Measurements from ENCODE around the gene PPP1R14D.

The PPP1R14D gene

DNA sequence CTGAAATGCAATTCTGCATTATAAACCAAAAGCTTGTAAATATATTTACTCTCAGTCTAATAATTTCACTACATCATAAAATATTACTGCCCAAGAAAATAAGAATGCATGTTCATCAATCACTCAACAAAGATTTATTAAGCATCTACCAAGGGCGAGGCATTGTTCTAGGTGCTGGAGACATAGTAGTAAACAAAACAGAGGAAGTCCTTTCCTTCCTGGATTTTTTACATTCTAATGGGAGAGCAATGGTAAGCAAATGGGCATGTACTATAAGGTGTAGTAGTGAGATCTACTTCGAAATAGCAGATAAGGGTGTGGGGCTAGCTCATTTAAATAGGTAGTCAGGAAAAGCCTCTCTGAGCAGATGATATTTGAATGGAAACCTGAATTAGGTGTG, 32.5 kb downstream of the PPP1R14D start:
- no peak for DNase-seq
- intact Hi-C loops (cut with DNase I) = no loop called here

DNA sequence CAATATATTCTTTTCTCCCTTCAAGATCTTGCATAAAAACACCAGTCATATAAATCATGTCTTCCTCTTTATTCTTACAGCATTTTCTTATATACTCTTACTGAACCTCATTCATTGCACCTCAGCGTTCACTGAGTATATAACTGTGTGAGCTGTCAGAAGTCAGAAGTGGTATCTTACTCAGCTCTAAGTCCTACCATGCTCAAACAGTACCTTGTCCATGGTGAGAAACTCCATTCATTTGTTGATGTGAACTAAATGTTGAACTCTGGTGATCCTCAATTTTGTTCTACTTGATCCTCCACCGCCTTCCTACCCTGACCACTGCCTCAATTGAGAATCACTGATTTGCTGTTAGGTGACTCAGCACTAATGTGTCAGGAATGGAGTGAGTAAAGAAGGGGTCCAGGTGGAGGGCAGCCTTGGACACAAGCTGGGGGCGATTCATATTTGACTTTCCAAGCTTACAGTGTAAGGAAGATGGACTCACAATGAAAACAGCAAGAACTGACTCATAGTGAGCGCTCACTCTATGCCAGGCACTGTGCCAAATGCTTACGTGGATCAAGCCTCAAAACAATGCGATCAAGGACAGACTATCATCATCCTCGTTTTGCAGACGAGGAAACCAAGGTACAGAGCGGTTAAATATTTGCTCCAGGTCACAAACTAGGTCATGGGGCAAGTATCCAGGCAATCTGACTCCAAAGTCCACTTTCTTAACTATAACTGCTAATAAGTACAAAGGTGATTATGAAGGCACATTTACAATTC, 35.1 kb downstream of the PPP1R14D start:
- peak in 1 of 42 donors; percentile 48 for DNase-seq

DNA sequence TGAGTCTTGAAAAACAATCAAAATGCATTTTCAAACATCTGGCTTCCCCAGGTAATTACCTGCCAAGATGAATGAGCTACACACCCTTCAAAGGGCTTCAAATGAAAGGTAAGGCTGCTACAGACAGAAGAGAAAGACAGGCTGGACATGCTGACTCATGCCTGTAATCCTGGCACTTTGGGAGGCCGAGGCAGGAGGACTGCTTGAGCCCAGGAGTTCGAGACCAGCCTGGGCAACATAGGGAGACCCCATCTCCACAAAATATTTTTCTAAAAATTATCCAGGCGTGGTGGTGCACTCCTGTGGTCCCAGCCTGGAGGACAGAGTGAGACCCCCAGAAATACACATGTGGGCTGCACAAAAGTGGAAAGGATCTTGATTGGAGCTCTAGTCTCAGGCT, 36.1 kb downstream of the PPP1R14D start:
- no peak for DNase-seq
- intact Hi-C loops (cut with DNase I) = no loop called here

More for the DNA sequence above, 35.1 kb downstream of the PPP1R14D start:
- intact Hi-C loops (cut with DNase I) = no loop called here

DNA sequence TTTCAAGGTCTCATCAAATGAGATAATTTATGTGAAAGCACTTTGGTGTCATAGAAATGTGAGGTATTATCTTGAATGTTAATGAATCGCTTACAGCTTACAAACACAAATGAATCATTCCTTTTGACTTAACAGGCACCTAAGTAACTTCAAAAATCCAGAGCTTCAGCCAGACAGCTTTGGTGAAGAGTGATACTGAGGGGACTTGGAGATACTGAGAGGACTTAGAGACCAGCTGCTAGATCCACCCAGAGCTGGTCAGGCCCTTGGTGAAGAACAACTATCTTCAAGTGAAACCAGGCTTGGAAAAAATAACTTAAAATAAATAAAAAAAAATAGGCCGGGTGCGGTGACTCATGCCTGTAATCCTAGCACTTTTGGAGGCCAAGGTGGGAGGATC, 37.8 kb downstream of the PPP1R14D start:
- intact Hi-C loops (cut with DNase I) = no loop called here
- no peak for DNase-seq

DNA sequence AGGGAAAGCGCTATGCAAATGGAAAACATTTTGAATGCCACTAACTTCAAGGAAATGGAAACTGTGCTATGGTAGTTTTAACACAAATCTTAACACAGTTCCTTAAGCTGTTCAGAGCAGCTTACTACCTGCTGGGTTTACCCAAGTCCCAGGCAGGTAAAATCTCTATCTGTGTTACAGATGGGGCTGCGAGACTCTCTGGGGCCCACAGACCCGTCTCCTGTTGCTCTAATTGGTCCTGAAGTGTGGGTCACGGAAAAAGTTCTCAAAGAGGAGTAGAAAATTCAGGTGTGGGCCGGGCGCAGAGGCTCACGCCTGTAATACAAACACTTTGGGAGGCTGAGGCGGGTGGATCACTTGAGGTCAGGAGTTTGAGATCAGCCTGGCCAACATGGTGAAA, 38.5 kb downstream of the PPP1R14D start:
- intact Hi-C loops (cut with DNase I) = no loop called here
- DNase-seq = no peak

DNA sequence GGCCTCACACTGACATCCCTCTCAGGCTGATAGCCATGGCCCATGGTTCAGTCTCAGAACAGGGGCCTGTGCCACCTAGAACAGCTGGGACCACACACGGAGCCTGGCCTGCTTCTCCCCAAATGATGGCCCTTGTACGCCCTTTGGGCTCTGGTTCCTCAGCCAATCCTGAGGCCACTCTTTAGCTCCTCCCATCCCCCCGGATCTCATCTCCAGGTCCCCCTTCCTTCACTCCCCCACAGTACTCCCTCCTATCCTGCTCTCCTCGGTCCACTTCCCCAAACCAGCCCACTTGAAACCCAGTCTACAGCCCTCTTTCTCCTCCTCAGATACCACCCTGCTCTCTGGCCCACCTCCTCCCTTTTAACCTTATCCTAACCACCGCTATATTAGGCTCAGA, 39.4 kb downstream of the PPP1R14D start:
- intact Hi-C loops (cut with DNase I) = no loop called here
- no peak for DNase-seq

DNA sequence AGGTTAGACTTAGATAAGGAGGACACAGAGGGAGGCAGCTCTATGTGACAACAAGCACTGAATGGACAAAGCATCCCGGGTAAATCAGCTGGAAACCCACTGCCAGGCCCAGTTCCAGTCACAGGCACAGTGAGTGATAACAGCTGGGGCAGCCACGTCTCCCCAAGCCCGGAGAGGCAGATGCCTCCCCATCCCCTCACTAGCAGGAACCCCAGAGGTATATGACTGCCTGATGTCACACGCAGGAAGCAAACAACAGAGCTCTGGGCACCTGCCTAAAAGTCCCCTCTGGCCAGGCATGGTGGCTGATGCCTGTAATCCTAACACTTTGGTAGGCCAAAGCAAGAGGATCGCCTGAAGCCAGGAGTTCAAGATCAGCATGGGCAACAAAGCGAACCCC, 40.5 kb downstream of the PPP1R14D start:
- DNase-seq = no peak
- intact Hi-C loops (cut with DNase I) = no loop called here

DNA sequence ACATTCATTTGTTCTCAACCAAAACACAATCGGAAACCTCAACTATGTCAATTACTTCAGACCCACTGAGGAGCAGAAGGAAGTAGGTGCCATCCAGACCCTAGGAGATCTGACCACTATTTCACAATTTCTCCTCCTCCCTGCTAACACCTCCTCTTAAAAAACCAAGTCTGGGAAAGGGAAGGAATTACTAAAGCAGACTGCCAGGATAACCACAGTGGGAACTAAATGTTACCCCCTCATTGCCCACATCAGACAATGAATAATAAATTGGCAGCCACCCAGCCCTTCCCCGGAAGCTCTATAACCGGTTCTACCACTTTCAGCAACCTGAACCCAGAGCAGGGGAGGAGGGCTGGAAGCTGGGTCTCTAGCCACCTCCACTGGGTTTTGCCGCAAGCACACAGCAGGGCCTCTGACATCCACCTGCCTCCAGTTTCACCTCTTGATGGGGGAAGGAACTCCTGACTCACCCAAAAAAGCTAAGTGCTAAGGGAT, 41.1 kb downstream of the PPP1R14D start:
- DNase-seq = peak in 1 of 42 donors; percentile 21
- intact Hi-C loops (cut with DNase I) = no loop called here

DNA sequence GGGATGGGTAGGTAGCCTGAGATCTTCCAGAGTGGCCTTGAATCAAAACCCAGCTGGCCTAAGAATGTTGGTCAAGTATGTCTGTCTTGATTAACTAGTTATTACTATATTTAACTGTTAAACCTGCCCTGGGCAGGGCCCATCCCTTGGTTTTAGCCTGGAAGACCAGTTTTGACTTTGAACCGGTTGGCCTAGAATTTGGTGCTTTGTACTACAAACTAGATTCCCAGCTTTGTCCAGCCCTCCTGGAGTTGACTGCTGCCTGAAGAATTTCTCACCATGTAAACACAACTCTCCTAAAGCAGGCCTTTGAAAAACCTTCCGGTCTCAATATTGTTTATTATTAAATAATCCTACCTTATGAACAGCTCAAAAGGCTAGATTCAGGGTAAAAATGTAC, 42.7 kb downstream of the PPP1R14D start:
- intact Hi-C loops (cut with DNase I) = no loop called here
- DNase-seq = no peak

DNA sequence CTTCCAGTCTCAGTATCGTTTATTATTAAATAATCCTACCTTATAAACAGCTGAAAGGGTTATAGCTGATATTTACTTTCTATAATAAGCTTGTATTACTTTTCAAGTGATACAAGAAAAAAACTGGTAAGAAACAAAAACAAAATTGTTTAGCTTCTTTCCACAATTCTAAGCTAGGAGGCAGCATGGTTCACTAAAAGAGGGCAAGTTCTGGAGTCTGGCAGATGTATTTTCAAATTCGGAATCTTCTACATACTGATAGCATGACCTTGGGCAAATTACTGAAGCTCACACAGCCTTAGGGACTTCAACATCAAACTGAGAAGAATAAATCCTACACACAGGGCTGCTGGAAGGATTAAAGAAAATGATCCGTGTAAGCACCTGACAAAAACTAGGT, 43.3 kb downstream of the PPP1R14D start:
- no peak for DNase-seq
- intact Hi-C loops (cut with DNase I) = no loop called here

DNA sequence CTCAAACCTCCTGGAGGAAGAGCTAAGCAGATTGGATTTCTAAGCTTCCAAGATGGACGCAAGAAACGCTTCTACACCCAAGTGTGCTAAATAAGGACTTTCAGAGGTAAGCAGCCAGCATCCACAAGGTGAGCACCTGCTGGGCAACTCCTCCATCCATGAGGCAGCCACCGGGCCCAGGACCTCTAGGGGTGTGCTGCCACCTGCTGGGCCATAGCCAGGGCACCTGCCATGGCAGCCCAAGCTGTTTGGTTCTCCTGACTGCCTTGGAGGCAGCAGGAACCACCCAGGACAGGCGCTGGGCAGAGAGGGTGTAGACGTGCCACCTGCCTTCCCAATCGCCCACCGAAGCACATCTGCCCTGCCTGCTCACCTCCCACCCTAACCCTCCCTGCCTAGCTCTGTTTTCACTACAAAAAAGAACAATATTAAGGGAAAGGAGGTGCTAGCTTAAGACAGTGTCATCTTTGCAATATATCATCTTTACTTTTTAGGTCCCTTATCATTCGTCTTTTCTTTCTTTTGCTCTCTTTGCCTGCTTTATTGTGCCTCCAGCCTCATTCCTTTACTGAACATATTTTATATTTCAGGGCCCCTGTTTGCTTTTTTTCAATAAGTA, 45.8 kb downstream of the PPP1R14D start:
- intact Hi-C loops (cut with DNase I) = no loop called here
- DNase-seq = peak in 41 of 42 donors; percentile 38 to 80 (median 62)

DNA sequence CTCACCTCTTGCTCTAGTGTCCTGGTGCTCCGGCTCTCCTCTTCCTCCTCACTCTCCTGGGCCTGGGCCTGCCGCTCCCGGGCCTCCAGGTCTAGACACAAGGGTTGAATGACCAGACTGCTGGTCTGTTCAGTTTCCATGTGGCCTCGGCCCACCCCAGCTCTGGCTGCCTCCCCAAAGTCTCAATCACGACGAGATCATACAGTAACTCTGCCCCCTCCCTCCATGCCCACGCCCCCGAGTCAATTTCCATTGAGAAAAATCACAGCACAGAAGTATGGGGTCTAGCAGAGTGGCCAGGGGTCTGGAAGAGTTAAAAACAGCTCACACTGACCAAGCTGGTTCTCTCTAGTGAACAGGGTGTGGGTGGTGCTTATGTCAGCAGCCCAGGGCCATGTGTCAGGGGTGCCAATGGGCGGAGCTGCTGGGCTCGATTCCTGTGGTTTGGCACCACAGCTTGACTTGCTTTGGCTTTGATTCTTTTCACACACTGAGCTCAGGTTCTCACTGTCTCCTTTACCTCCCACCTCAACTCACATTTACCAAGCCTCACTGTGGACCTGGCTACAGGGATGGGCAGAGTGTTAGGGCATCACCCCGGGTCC, 51.9 kb downstream of the PPP1R14D start:
- intact Hi-C loops (cut with DNase I) = no loop called here
- DNase-seq = no peak

DNA sequence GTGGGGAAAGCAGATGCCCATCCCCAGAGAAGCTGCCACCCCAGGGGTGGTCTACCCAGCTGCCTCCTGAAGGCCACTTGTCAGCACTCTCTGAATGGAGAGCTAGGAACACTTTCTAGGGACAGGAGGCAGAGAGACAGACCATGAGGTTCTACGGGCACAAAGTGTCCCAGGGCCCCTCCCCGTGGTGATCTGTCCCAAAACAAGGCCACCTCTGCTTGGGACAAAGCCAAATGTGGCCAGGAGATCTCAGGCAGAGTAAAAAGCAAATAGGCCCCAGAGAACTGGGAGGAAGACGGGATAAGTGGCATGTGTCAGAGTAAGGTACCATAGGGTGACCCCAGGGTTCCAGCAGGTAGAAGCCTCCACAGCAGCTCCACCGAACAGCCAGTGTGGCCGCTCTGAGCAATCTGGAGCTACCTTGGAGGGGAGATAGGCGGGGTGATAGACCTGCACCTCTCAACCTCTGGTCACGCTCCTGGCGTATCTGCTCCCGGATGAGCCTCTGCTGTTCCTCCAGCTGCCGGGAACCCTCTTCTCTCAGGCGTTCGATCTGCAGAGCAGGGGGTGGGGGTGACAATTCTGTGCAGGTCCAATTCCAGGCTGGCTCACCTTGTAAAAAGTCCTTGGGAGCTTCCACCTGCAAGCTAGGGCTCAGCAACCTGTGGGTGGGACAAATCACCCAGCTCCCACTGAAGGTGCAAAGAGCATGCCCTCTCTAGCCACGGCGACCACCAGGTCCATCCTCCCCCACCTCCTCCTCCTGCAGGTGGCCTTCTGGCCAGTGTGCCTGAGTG, 52.6 kb downstream of the PPP1R14D start:
- no peak for DNase-seq
- intact Hi-C loops (cut with DNase I) = no loop called here

DNA sequence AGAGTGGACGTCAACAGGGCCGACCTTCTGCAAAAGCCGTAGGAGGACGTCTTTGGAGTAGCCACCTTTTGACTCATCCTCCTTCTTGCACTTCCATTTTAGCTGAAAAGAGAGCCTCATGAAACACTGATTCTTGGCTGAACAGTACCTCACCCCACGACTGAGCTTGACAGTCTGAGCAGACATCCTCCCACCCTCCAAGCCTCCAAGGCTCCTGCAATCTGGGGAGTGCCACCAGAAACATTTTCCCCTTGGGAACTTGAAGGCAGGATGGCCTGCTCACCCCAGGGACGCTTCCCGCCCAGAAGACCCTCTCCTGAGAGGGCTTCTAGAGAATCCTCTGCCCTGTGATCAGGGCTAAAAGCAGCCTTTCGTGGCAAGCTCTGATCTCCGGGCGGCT, 53.5 kb downstream of the PPP1R14D start:
- peak in 25 of 42 donors; percentile 17 to 81 (median 47) for DNase-seq
- intact Hi-C loops (cut with DNase I) = no loop called here

DNA sequence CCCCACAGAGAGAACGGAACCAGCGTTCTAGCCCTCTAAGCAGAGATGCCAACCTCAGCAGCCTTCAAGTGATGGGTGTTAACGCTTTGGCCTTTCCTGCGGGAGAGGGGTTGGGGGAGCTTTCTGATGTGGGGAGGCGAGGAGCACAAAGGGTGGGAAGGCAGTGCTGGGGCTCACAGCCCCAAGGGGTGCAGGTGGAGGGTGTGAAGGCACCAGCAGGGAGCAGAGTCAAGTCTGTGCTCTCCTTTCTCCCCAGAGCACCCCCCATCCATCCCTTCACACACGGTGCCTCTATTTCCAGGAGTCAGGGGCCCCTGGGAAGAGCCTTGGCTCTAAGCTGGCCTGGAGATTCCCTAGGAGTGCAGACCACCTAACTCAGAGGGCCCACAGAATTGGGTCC, 54.6 kb downstream of the PPP1R14D start:
- DNase-seq = no peak
- intact Hi-C loops (cut with DNase I) = no loop called here

DNA sequence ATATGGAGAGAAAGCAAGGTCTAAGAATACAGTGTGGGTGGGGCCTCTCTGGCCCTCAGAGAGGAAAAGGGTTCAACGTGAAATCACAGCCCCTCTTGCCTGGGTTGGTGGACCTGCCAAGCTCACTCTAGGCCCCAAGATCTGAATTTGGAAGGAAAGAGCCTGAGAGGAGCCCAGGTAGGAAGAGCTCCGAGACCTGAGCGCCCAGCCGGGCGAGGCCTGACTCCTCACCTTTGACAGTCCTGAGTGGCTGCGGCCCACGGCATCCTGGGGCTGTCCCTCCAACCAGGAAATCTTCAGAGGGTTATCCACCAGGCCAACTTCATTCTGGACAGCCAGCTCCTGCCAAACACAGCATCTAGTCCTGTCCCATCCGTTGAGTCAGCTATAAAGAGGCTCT, 55.0 kb downstream of the PPP1R14D start:
- intact Hi-C loops (cut with DNase I) = no loop called here
- no peak for DNase-seq

DNA sequence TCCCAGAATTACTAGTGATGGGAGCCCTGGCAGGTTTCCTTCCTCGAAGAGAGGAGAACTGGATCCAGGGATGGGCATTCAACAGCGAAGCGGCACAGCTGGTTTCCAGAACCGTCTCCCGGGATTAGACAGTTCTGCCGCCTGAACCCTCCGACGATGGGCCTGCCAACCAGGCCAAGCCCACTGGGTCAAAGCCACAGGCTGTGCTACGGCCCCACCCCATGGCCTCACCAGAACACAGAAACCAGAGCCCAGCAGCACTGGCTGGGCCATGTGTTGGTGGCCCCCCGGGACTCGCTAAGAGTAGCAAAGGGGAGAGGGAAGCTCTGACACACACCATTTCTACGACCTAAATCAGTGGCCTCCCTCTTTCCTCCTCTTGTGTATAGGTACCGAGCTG, 56.5 kb downstream of the PPP1R14D start:
- peak in 2 of 42 donors; percentile 23 to 30 for DNase-seq
- intact Hi-C loops (cut with DNase I) = no loop called here

DNA sequence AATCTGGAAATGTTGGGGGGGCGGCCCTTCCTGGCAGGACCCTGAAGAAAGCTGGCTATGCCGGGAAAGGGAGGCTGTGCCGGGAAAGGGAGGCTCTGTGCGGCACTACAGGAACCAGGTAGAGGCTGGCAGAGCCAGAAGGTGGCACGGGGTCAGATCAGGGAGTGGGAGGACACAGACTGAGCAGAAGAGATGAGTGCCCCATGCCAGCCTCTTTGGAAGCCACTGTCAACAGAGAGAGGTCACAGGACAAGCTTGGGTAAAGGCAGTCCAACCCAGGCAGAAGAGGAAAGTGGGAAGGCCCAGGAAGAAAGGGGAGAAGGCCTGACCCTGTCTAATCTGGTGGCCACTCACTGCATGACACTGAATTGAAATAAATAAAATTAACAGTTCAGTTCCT, 57.3 kb downstream of the PPP1R14D start:
- DNase-seq = peak in 1 of 42 donors; percentile 6
- intact Hi-C loops (cut with DNase I) = no loop called here

DNA sequence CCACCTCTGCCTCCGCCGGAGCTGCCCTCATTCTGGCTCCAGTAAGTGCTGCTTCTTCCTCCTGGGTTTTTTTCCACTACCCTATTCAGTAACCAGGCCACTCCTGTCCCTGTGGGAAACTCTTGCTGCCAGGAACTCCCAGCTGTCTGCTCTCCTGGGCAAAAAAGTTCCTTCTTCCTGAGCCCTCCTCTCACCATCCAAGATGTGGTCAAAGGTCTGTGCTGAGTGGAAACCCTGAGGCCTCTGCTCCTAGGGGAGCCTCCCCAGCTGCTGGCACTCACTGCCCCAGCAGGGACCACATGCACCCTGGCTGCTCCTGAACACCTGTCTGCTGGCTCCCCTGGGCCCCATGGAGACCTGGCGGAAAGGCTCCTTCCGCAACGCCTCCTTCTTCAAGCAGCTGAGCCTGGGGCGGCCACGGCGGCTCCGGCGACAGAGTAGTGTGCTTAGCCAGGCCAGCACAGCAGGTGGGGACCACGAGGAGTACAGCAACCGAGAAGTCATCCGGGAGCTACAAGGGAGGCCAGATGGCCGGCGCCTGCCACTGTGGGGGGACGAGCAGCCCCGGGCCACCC, 58.3 kb downstream of the PPP1R14D start:
- intact Hi-C loops (cut with DNase I) = no loop called here
- DNase-seq = no peak
